HepG2 (cell line): Measurements from ENCODE around the gene CACNA2D3.

Source experiments
- PITX1 ChIP-seq: sonication (generic); formaldehyde crosslinking; IDR thresholded peaks from 2 replicates; pipeline ENCODE4 v1.5.1; 2020; ENCODE audit warnings: mild to moderate bottlenecking, missing genetic modification reagents
- SRF ChIP-seq: IDR thresholded peaks from 2 replicates; pipeline ENCODE4 v1.6.1; 2011; ENCODE audit warnings: mild to moderate bottlenecking, low read depth, low read length, moderate library complexity
- ZNF367 ChIP-seq: sonication (generic); formaldehyde crosslinking; IDR thresholded peaks from 2 replicates; pipeline ENCODE4 v1.4.0; 2020; ENCODE audit warnings: missing genetic modification reagents, borderline replicate concordance
- ZNF687 ChIP-seq: sonication (generic); formaldehyde crosslinking; IDR thresholded peaks from 2 replicates; pipeline ENCODE4 v1.5.1; 2020; ENCODE audit warnings: mild to moderate bottlenecking, missing genetic modification reagents, moderate library complexity

- TF ChIP-seq ZNF367 = no peak
- TF ChIP-seq ZNF687 (CRISPR knock-in tag) = no peak
- no peak for TF ChIP-seq SRF
- no peak for TF ChIP-seq PITX1
These were observed 1000.0 kb downstream of the CACNA2D3 start for GRCh38 chr3:55122312-55122711.
